K562 (cell line): Measurements from ENCODE around the gene SMIM13. TPM values are rescaled to one million over a fixed set of nuclear protein-coding genes. Genes with fewer than 3 reads are reported as not detected.

ENCODE experiments used
- ATAC-seq: fragments of 200-7000 bp; cut with Tn5 transposase; 3 replicates; pipeline ENCODE4 v1.9.1; 2020; ENCODE audit warnings: moderate library complexity
- BruUV-seq: library from RNA; stranded (reverse); fragments of 400-500 nt; replicated peaks from 2 replicates; lab custom pipeline; 2021; lab: Mats Ljungman, UMichigan
- CTCF ChIA-PET: fragments of 300-600 bp; formaldehyde crosslinking; extraction: SDS; loops from one replicate; lab custom pipeline; 2021; ENCODE audit warnings: low intra/inter-chr PET ratio; lab: Yijun Ruan, JAX
- POLR2A ChIA-PET: fragments of 300-600, 350-650 bp; sonication (Branson Sonifier 250); formaldehyde crosslinking; extraction: SDS; loops from one replicate; lab custom pipeline; 2021; ENCODE audit warnings: antibody characterized with exemption, inconsistent platforms; lab: Yijun Ruan, JAX
- DNase-seq, 4 experiments: peaks; one replicate each; pipeline versions ENCODE4 v3.0.0 to v3.0.0-alpha.2; 2011 to 2018; ENCODE audit warnings: low spot score in 3 of 4, mixed read lengths in 3 of 4; ENCODE audit errors: extremely low read depth in 1 of 4
- FAIRE-seq: peaks from 2 replicates; lab custom pipeline; 2011; peaks lifted over from hg19 to GRCh38; lab: Jason Lieb, UNC
- H2AFZ ChIP-seq: 2 replicates; pipeline ENCODE4 v1.6.0; 2011; ENCODE audit warnings: low read depth, low read length, control low read depth, inconsistent platforms
- H3K27ac ChIP-seq: fragments of 200-600 bp; 3 replicates; pipeline ENCODE4 v1.8.0; 2011; ENCODE audit warnings: low read depth, mild to moderate bottlenecking, control low read depth, inconsistent platforms, low read length, moderate library complexity, mixed read lengths; ENCODE audit errors: extremely low read depth
- H3K27me3 ChIP-seq, 2 experiments: fragments of 300-600 bp in 1 of 2; 2 replicates in 1 of 2; 3 replicates in 1 of 2; pipeline versions ENCODE4 v1.6.0 to v1.8.0; 2011; ENCODE audit warnings: inconsistent platforms in 2 of 2, low read length in 2 of 2, mild to moderate bottlenecking in 1 of 2, mixed read lengths in 1 of 2, moderate library complexity in 1 of 2; ENCODE audit not compliant: control insufficient read depth in 2 of 2, insufficient read depth in 2 of 2
- H3K36me3 ChIP-seq: fragments of 300-600 bp; 3 replicates; pipeline ENCODE4 v1.8.0; 2011; ENCODE audit warnings: mild to moderate bottlenecking, low read length, inconsistent platforms; ENCODE audit not compliant: control insufficient read depth, insufficient read depth
- H3K4me1 ChIP-seq, 2 experiments: fragments of 200-600 bp in 1 of 2; replicated peaks in 1 of 2; 2 replicates in 1 of 2; 3 replicates in 1 of 2; pipeline versions ENCODE4 v1.5.1 to v1.8.0; 2011; ENCODE audit warnings: inconsistent platforms in 2 of 2, low read length in 2 of 2, mild to moderate bottlenecking in 1 of 2, mixed read lengths in 1 of 2, moderate library complexity in 1 of 2; ENCODE audit not compliant: control insufficient read depth in 2 of 2, insufficient read depth in 2 of 2
- H3K4me2 ChIP-seq: 2 replicates; pipeline ENCODE4 v1.6.1; 2011; ENCODE audit warnings: low read length, control low read depth, inconsistent platforms, mixed read lengths; ENCODE audit not compliant: insufficient read depth
- H3K4me3 ChIP-seq: fragments of 200-600 bp; sonication (generic), shearing (Covaris generic); 2 replicates; pipeline ENCODE4 v1.5.1; 2016; ENCODE audit warnings: control low read depth, inconsistent platforms
- H3K79me2 ChIP-seq: fragments of 200-600 bp; 3 replicates; pipeline ENCODE4 v1.8.0; 2011; ENCODE audit warnings: low read length, inconsistent platforms; ENCODE audit not compliant: control insufficient read depth, insufficient read depth
- H3K9ac ChIP-seq, 2 experiments: 2 replicates each; pipeline versions ENCODE4 v1.6.0 to v1.6.1; 2011; ENCODE audit warnings: low read depth in 2 of 2, low read length in 2 of 2, control low read depth in 1 of 2, inconsistent platforms in 1 of 2, mild to moderate bottlenecking in 1 of 2, mixed read lengths in 1 of 2; ENCODE audit not compliant: insufficient read depth in 1 of 2
- H3K9me1 ChIP-seq: one replicate; pipeline ENCODE4 v1.6.0; 2011; ENCODE audit warnings: inconsistent platforms, mild to moderate bottlenecking, low read length, moderate library complexity; ENCODE audit not compliant: control insufficient read depth, insufficient read depth
- H3K9me3 ChIP-seq: replicated peaks from 2 replicates; pipeline ENCODE4 v1.5.1; 2011; ENCODE audit warnings: low read depth, low read length, inconsistent platforms; ENCODE audit not compliant: control insufficient read depth, insufficient read depth
- H4K20me1 ChIP-seq: replicated peaks from 2 replicates; pipeline ENCODE4 v1.6.1; 2011; ENCODE audit warnings: low read length, inconsistent platforms, mixed read lengths; ENCODE audit not compliant: control insufficient read depth, insufficient read depth
- ARID1B ChIP-seq: fragments of 450-650 bp; IDR thresholded peaks from 2 replicates; pipeline ENCODE4 v1.6.1; 2016; ENCODE audit warnings: antibody characterized with exemption, mild to moderate bottlenecking, inconsistent platforms
- DPF2 ChIP-seq: fragments of 450-650 bp; IDR thresholded peaks from 2 replicates; pipeline ENCODE4 v1.6.1; 2016
- NFIX ChIP-seq: fragments of 250-450 bp; sonication (Bioruptor Pico); IDR thresholded peaks from 2 replicates; pipeline ENCODE4 v1.4.0; 2020; ENCODE audit warnings: low read depth, mild to moderate bottlenecking, moderate library complexity
- RCOR1 ChIP-seq, 2 experiments: IDR thresholded peaks; 2 replicates each; pipeline ENCODE4 v1.6.1; 2012; ENCODE audit warnings: low read depth in 2 of 2, low read length in 2 of 2, borderline replicate concordance in 1 of 2, improper control_type of control experiment in 1 of 2
- RFX1 ChIP-seq: fragments of 450-650 bp; IDR thresholded peaks from 2 replicates; pipeline ENCODE4 v1.6.1; 2016; ENCODE audit warnings: mild to moderate bottlenecking, moderate library complexity
- WGBS: fragments of 100-300 bp; shearing (Covaris generic); methylation state at CpG from one replicate; pipeline ENCODE4 v1.1.6; 2016; ENCODE audit warnings: low coverage, mixed read lengths; ENCODE audit not compliant: insufficient coverage; ENCODE audit errors: missing lambda C conversion rate; 5-methylcytosine and 5-hydroxymethylcytosine counted together
- in situ Hi-C: fragments of 300-500 bp; cut with MboI; formaldehyde crosslinking; loops from 4 replicates; pipeline ENCODE4 v1.15.0; 2018; ENCODE audit warnings: inconsistent platforms, mixed read lengths
- intact Hi-C: fragments of 100-400 bp; cut with micrococcal nuclease; formaldehyde crosslinking; loops from 2 replicates; pipeline ENCODE4 v1.14.2; 2022
- polyA plus RNA-seq, 8 experiments: library from polyadenylated mRNA; depleted of rRNA in 4 of 8; stranded (reverse) in 5 of 8; unstranded in 3 of 8; fragments of >200 nt; fragmentation: Nextera tagmentation in 2 of 8; fragmentation: Illumina TruSeq in 1 of 8; extraction: Ambion mirVana in 2 of 8; extraction: Trizol in 1 of 8; gene quantifications; 2 replicates each; pipeline versions ENCODE4 v1.2.1 to v1.2.3, GENCODE V29; 2011 to 2014; ENCODE audit warnings: inconsistent platforms in 1 of 8, missing spikeins in 1 of 8
- total RNA-seq, 7 experiments: library from RNA; depleted of rRNA in 6 of 7; stranded (reverse); fragments of >200 nt in 6 of 7; fragmentation: Illumina TruSeq in 2 of 7; extraction: Trizol in 2 of 7; gene quantifications; 2 replicates each; pipeline versions ENCODE4 v1.2.1 to v1.2.3, GENCODE V29; 2011 to 2021; ENCODE audit warnings: low replicate concordance in 1 of 7
- TF ChIP-seq, protein P1 (sequence below), 2 experiments: IDR thresholded peaks in 1 of 2; conservative IDR thresholded peaks in 1 of 2; 2 replicates each; pipeline ENCODE4 v1.6.1; 2016; ENCODE audit warnings: low read depth in 2 of 2, mild to moderate bottlenecking in 1 of 2, missing compliant biosample characterization in 1 of 2, missing genetic modification characterization in 1 of 2, moderate library complexity in 1 of 2
- TF ChIP-seq, protein P2 (sequence below): fragments of 250-450 bp; sonication (Bioruptor Pico); IDR thresholded peaks from 2 replicates; pipeline ENCODE4 v1.8.0; 2021; ENCODE audit warnings: mild to moderate bottlenecking, moderate library complexity
- TF ChIP-seq, protein P3 (sequence below), 2 experiments: fragments of 450-650 bp in 1 of 2; sonication (generic) in 1 of 2; formaldehyde crosslinking in 1 of 2; IDR thresholded peaks in 1 of 2; conservative IDR thresholded peaks in 1 of 2; 2 replicates each; pipeline versions ENCODE4 v1.6.1 to v1.8.1; 2016 to 2023; ENCODE audit warnings: mild to moderate bottlenecking in 2 of 2, moderate library complexity in 2 of 2, inconsistent platforms in 1 of 2, missing genetic modification reagents in 1 of 2
- TF ChIP-seq, protein P4 (sequence below), 3 experiments: fragments of 200-800 bp in 1 of 3; sonication (Bioruptor generic) in 1 of 3; sonication (generic) in 1 of 3; formaldehyde crosslinking in 1 of 3; IDR thresholded peaks; 2 replicates each; pipeline versions ENCODE4 v1.6.1 to v1.8.0; 2016 to 2022; ENCODE audit warnings: mild to moderate bottlenecking in 2 of 3, missing compliant biosample characterization in 2 of 3, missing genetic modification characterization in 2 of 3, missing genetic modification reagents in 1 of 3
- TF ChIP-seq, protein P5 (sequence below): fragments of 250-450 bp; sonication (Bioruptor Pico); IDR thresholded peaks from 2 replicates; pipeline ENCODE4 v1.8.0; 2021; ENCODE audit warnings: moderate library complexity, mild to moderate bottlenecking, inconsistent platforms

SMIM13 gene
- total and polyA plus RNA-seq, 9 of the 15 experiments (the other 6 are each of a cell fraction or from before 2014, with no cell fraction given): 5.5 to 24.8 (median 11.7) TPM

DNA sequence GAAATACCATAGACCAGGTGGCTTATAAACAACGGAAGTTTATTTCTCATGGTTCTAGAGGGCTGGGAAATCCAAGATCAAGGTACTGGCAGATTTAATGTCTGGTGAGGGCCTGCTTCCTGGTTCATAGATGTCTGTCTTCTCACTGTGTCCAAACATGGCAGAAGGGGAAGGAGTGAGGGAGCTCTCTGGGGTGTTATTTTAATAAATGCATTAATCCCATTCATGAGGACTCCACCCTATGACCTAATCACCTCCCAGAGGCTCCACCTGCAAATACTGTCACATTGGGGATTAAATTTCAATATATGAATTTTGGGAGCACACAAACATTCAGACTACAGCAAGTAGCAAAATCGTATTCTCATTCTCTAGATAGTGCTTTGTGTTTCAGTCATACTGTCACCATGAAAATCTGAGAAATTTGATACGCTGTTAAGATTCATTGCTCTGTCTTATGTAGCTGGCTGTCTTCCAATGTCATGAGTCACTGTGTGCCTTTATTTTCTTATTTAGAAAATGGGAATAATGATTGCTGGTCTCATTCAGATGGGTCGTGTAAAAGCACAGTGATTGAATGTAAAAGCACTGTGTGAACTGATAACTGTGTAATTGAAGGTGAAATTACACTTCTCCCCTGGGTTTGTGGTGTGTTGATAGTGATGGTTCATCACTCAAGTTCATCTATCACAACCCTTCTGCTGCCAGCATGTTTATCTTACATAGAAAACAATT lies 26.8 kb downstream of the SMIM13 start:
- no peaks in the 10 kb centered on the region for H3K27me3 ChIP-seq
- intact Hi-C loops (no loop called here), in situ Hi-C loops (no loop called here)
- peaks cover 0 to 2% of the 10 kb centered on the region in 2 experiments; a peak in 2 of 5 replicates for H3K4me1 ChIP-seq
- H3K27ac ChIP-seq: no peak overlapping the region
- no peak overlapping the region for H3K4me2 ChIP-seq
- no peak overlapping the region for H2AFZ ChIP-seq
- POLR2A ChIA-PET: interaction anchor here (1.0 to 1.2 kb wide), 2 partner anchors 16 to 27 kb away, joined by 3 read pairs; partner anchors contain the start of gene SMIM13
- H3K9me1 ChIP-seq: no peaks in the 10 kb centered on the region
- FAIRE-seq (no peak), DNase-seq (no peak), ATAC-seq (peak; percentile 21)
- no TSS peak for BruUV-seq
- WGBS: 19% methylated on average over 4 of the region's 4 CpGs
- peaks cover 4% of the 10 kb centered on the region; the same call in 1 of the 2 replicates for H4K20me1 ChIP-seq
- H3K9ac ChIP-seq: no peak overlapping the region
- H3K79me2 ChIP-seq: peaks cover 23% of the 10 kb centered on the region
- H3K9me3 ChIP-seq: no peaks in the 10 kb centered on the region
- CTCF ChIA-PET: no interaction called here
- no peak overlapping the region for H3K4me3 ChIP-seq
- no peaks in the 10 kb centered on the region for H3K36me3 ChIP-seq
- TF ChIP-seq, protein P1, sequence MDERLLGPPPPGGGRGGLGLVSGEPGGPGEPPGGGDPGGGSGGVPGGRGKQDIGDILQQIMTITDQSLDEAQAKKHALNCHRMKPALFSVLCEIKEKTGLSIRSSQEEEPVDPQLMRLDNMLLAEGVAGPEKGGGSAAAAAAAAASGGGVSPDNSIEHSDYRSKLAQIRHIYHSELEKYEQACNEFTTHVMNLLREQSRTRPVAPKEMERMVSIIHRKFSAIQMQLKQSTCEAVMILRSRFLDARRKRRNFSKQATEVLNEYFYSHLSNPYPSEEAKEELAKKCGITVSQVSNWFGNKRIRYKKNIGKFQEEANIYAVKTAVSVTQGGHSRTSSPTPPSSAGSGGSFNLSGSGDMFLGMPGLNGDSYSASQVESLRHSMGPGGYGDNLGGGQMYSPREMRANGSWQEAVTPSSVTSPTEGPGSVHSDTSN (CRISPR knock-in tag; IDR thresholded peaks at IDR 0.05; ENCODE audit: low read depth): no peak
- TF ChIP-seq, protein P1 (tag; conservative IDR thresholded peaks at IDR 0.05; ENCODE audit: low read depth): peak; percentile 89
- TF ChIP-seq, protein P2, sequence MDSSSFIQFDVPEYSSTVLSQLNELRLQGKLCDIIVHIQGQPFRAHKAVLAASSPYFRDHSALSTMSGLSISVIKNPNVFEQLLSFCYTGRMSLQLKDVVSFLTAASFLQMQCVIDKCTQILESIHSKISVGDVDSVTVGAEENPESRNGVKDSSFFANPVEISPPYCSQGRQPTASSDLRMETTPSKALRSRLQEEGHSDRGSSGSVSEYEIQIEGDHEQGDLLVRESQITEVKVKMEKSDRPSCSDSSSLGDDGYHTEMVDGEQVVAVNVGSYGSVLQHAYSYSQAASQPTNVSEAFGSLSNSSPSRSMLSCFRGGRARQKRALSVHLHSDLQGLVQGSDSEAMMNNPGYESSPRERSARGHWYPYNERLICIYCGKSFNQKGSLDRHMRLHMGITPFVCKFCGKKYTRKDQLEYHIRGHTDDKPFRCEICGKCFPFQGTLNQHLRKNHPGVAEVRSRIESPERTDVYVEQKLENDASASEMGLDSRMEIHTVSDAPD (CRISPR knock-in tag): no peak
- TF ChIP-seq, protein P3, sequence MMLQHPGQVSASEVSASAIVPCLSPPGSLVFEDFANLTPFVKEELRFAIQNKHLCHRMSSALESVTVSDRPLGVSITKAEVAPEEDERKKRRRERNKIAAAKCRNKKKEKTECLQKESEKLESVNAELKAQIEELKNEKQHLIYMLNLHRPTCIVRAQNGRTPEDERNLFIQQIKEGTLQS (IDR thresholded peaks at IDR 0.05): peak; percentile 75
- TF ChIP-seq, protein P3 (CRISPR knock-in tag; conservative IDR thresholded peaks at IDR 0.05): no peak
- no peak for TF ChIP-seq RFX1
- TF ChIP-seq, protein P4, sequence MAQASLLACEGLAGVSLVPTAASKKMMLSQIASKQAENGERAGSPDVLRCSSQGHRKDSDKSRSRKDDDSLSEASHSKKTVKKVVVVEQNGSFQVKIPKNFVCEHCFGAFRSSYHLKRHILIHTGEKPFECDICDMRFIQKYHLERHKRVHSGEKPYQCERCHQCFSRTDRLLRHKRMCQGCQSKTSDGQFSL (CRISPR knock-in tag; IDR thresholded peaks at IDR 0.05): no peak
- TF ChIP-seq, protein P4 (tag; IDR thresholded peaks at IDR 0.05): no peak
- TF ChIP-seq ARID1B: peak; percentile 32; the same call in 1 of the 2 replicates
- TF ChIP-seq, protein P5, sequence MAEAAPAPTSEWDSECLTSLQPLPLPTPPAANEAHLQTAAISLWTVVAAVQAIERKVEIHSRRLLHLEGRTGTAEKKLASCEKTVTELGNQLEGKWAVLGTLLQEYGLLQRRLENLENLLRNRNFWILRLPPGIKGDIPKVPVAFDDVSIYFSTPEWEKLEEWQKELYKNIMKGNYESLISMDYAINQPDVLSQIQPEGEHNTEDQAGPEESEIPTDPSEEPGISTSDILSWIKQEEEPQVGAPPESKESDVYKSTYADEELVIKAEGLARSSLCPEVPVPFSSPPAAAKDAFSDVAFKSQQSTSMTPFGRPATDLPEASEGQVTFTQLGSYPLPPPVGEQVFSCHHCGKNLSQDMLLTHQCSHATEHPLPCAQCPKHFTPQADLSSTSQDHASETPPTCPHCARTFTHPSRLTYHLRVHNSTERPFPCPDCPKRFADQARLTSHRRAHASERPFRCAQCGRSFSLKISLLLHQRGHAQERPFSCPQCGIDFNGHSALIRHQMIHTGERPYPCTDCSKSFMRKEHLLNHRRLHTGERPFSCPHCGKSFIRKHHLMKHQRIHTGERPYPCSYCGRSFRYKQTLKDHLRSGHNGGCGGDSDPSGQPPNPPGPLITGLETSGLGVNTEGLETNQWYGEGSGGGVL (CRISPR knock-in tag): no peak
- TF ChIP-seq DPF2: 0 out of 2 replicates have a peak, but pooled peaks have one; percentile 16
- TF ChIP-seq NFIX (CRISPR knock-in tag): 0 out of 2 replicates have a peak, but pooled peaks have one; percentile 14
- peak in 1 of 2 experiments; percentile 61; a peak in 1 of 4 replicates for TF ChIP-seq RCOR1 (IDR thresholded peaks at IDR 0.05; ENCODE audit: borderline replicate concordance in 1 of 2, low read depth in 2 of 2, low read length in 2 of 2)
